ENCODE measurements around the gene SAMD7. TPM values are rescaled to one million over a fixed set of nuclear protein-coding genes. Genes with fewer than 3 reads are reported as not detected.

The SAMD7 gene
- total and polyA plus RNA-seq, 2 of the 13 experiments (the other 11 are each of a cell fraction or from before 2014, with no cell fraction given) = not detected

DNA sequence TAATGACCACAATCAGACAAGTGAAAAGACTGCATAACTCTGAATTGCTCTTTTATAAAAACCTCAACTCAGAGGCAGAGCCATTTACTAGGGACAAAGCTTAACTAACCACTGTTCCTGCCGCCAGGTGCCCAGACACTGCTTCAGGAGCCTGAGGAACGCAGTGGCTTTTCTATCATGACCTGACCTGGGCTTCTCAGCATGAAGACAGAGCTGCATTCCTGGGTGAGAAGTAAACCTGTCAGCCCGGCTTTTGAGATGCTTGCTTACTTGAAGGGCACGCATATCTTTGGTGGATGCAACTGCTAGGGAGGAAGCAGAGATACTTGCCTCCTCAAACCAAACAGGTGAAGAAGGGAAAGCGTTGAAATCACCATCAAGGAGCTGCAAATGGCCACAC lies 49.5 kb upstream of the SAMD7 start:
- intact Hi-C loops (cut with micrococcal nuclease; ENCODE audit: unreplicated experiment) (loop anchor here (5.0 kb wide), 2 partner anchors 100 to 175 kb away; partner anchors contain the start of gene GPR160), in situ Hi-C loops (cut with HindIII; ENCODE audit: extremely low pct_ligation_motif_present, low pct_unique_long_range_greater_than_20kb) (loop anchor here (10.0 kb wide), 1 partner anchor 173 kb away; the partner anchor contains the start of gene GPR160)
- Histone ChIP-seq H3K79me2 (ENCODE audit: insufficient read depth, low read length) (no peaks in the 10 kb centered on the region), H3K4me2 (ENCODE audit: low read depth, low read length) (no peak overlapping the region), H3K36me3 (replicated peaks in 1 of 2; ENCODE audit: control insufficient read depth in 1 of 2, insufficient read depth in 2 of 2, low read length in 2 of 2) (no peaks in the 10 kb centered on the region), H3K9ac (ENCODE audit: insufficient read depth, low read depth, low read length) (no peak overlapping the region), H3K4me1 (ENCODE audit: insufficient read depth, low read length) (no peaks in the 10 kb centered on the region), H4K20me1 (ENCODE audit: insufficient read depth, low read length) (no peaks in the 10 kb centered on the region), H2AFZ (ENCODE audit: low read length) (no peak overlapping the region), H3K4me3 (replicated peaks in 1 of 3; ENCODE audit: insufficient read depth in 1 of 3, low read depth in 2 of 3, low read length in 3 of 3) (no peak overlapping the region), H3K27ac (ENCODE audit: extremely low read length, insufficient read depth, low read length) (no peak overlapping the region), H3K27me3 (ENCODE audit: control insufficient read depth in 1 of 2, insufficient read depth in 2 of 2, low read length in 2 of 2) (no peaks in the 10 kb centered on the region; a peak in 1 of 5 replicates), H3K9me3 (ENCODE audit: low read length) (no peaks in the 10 kb centered on the region)
- no peak for ATAC-seq
- DNase-seq (ENCODE audit: low spot score) = no peak
- FAIRE-seq = no peak
- CTCF ChIA-PET (ENCODE audit: low intra/inter-chr PET ratio, low total read pairs) = no interaction called here
- WGBS (ENCODE audit: low lambda C conversion rate) = 21% methylated on average over 3 of the region's 5 CpGs
- POLR2A ChIA-PET = no interaction called here
- no TSS peak for BruUV-seq (replicated peaks)
- no peak for TF ChIP-seq ZNF33A (CRISPR knock-in tag; IDR thresholded peaks at IDR 0.05; ENCODE audit: borderline replicate concordance)
- no peak for TF ChIP-seq ZBTB2 (CRISPR knock-in tag; IDR thresholded peaks at IDR 0.05; ENCODE audit: low read depth)
- TF ChIP-seq MED1 (CRISPR knock-in tag; IDR thresholded peaks at IDR 0.05) = no peak
- no peak for TF ChIP-seq CSRNP2 (CRISPR knock-in tag; conservative IDR thresholded peaks at IDR 0.05; ENCODE audit: low read depth)
- TF ChIP-seq ZNF329 (CRISPR knock-in tag; IDR thresholded peaks at IDR 0.05; ENCODE audit: low read depth) = no peak
- TF ChIP-seq ZNF253 (CRISPR knock-in tag; IDR thresholded peaks at IDR 0.05; ENCODE audit: borderline replicate concordance) = no peak
- TF ChIP-seq, protein P1, sequence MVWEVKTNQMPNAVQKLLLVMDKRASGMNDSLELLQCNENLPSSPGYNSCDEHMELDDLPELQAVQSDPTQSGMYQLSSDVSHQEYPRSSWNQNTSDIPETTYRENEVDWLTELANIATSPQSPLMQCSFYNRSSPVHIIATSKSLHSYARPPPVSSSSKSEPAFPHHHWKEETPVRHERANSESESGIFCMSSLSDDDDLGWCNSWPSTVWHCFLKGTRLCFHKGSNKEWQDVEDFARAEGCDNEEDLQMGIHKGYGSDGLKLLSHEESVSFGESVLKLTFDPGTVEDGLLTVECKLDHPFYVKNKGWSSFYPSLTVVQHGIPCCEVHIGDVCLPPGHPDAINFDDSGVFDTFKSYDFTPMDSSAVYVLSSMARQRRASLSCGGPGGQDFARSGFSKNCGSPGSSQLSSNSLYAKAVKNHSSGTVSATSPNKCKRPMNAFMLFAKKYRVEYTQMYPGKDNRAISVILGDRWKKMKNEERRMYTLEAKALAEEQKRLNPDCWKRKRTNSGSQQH (CRISPR knock-in tag; IDR thresholded peaks at IDR 0.05; ENCODE audit: low read depth) = no peak
- TF ChIP-seq HDAC1 (CRISPR knock-in tag; IDR thresholded peaks at IDR 0.05) = no peak
- TF ChIP-seq HMGXB3 (CRISPR knock-in tag; IDR thresholded peaks at IDR 0.05; ENCODE audit: borderline replicate concordance) = no peak
- TF ChIP-seq, protein P2, sequence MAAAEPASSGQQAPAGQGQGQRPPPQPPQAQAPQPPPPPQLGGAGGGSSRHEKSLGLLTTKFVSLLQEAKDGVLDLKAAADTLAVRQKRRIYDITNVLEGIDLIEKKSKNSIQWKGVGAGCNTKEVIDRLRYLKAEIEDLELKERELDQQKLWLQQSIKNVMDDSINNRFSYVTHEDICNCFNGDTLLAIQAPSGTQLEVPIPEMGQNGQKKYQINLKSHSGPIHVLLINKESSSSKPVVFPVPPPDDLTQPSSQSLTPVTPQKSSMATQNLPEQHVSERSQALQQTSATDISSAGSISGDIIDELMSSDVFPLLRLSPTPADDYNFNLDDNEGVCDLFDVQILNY (CRISPR knock-in tag; conservative IDR thresholded peaks at IDR 0.05) = no peak
- no peak for TF ChIP-seq DR1 (CRISPR knock-in tag; IDR thresholded peaks at IDR 0.05)
- TF ChIP-seq ISL2 (CRISPR knock-in tag; IDR thresholded peaks at IDR 0.05) = no peak
- TF ChIP-seq NCOA2 (CRISPR knock-in tag; IDR thresholded peaks at IDR 0.05) = no peak
- TF ChIP-seq EZH2 (conservative IDR thresholded peaks at IDR 0.05; ENCODE audit: low read depth, low read length) = no peak
- no peak for TF ChIP-seq ZNF782 (CRISPR knock-in tag; IDR thresholded peaks at IDR 0.05; ENCODE audit: borderline replicate concordance)
- TF ChIP-seq REPIN1 (CRISPR knock-in tag; IDR thresholded peaks at IDR 0.05; ENCODE audit: borderline replicate concordance, low read depth) = no peak
